Mesodermal cell (in vitro differentiated cells): ENCODE measurements around the gene PLXNC1.

Experiments used
- H3K27ac ChIP-seq: 2 replicates; pipeline ENCODE4 v1.7.0; 2013; ENCODE audit warnings: mild to moderate bottlenecking, low read depth, low read length, moderate library complexity; ENCODE audit not compliant: severe bottlenecking
- H3K36me3 ChIP-seq: 2 replicates; pipeline ENCODE4 v1.7.1; 2013; ENCODE audit warnings: mild to moderate bottlenecking, low read length, moderate library complexity; ENCODE audit not compliant: control insufficient read depth, insufficient read depth
- H3K4me1 ChIP-seq: one replicate; pipeline ENCODE4 v1.7.1; 2013; ENCODE audit warnings: mild to moderate bottlenecking, low read length; ENCODE audit not compliant: insufficient read depth, control insufficient read depth, poor library complexity, severe bottlenecking
- H3K4me3 ChIP-seq: 2 replicates; pipeline ENCODE4 v1.7.0; 2013; ENCODE audit warnings: low read length, control low read depth, mild to moderate bottlenecking; ENCODE audit not compliant: insufficient read depth, poor library complexity, severe bottlenecking; ENCODE audit errors: extremely low read depth
- H3K9me3 ChIP-seq: 2 replicates; pipeline ENCODE4 v1.7.1; 2013; ENCODE audit warnings: mild to moderate bottlenecking, low read length, moderate library complexity; ENCODE audit not compliant: control insufficient read depth
- WGBS, 2 experiments: methylation state at CpG; one replicate each; pipeline ENCODE4 v1.1.5; 2013; ENCODE audit warnings: missing lambda C conversion rate in 2 of 2; ENCODE audit not compliant: insufficient coverage in 2 of 2; 5-methylcytosine and 5-hydroxymethylcytosine counted together

The PLXNC1 gene

GRCh38 chr12:94353130-94353529 is 204.8 kb downstream of the PLXNC1 start:
- Histone ChIP-seq H3K4me3 (no peak overlapping the region), H3K9me3 (peaks cover 29% of the 10 kb centered on the region), H3K4me1 (no peaks in the 10 kb centered on the region), H3K27ac (no peak overlapping the region), H3K36me3 (peaks cover 11% of the 10 kb centered on the region)
- no CpG with 5 or more reads among the region's 1 CpG for WGBS, 2 experiments
